Endothelial cell of umbilical vein (primary cell): ENCODE measurements around the gene HSF2BP. TPM values are rescaled to one million over a fixed set of nuclear protein-coding genes. Genes with fewer than 3 reads are reported as not detected.

Source experiments
- BruUV-seq: library from RNA; stranded (reverse); fragments of 400-500 nt; replicated peaks from 2 replicates; lab custom pipeline; 2021; lab: Mats Ljungman, UMichigan
- CTCF ChIA-PET: fragments of 300-600, 350-600 bp; sonication (Branson Sonifier 250); formaldehyde crosslinking; loops from one replicate; lab custom pipeline; 2021; ENCODE audit warnings: antibody characterized with exemption, inconsistent platforms; lab: Charles Lee
- POLR2A ChIA-PET: fragments of 300-600, 350-600 bp; sonication (Branson Sonifier 250); formaldehyde crosslinking; loops from one replicate; lab custom pipeline; 2021; ENCODE audit warnings: antibody characterized with exemption, inconsistent platforms; lab: Charles Lee
- DNase-seq: peaks from one replicate; pipeline ENCODE4 v3.0.0-alpha.2; 2011; ENCODE audit warnings: low read depth, low spot score
- FAIRE-seq: peaks from 2 replicates; lab custom pipeline; 2011; peaks lifted over from hg19 to GRCh38; lab: Jason Lieb, UNC
- H2AFZ ChIP-seq: 2 replicates; pipeline ENCODE4 v1.6.0; 2012; ENCODE audit warnings: low read depth, low read length, control low read depth, inconsistent platforms
- H3K27ac ChIP-seq: 2 replicates; pipeline ENCODE4 v1.5.1; 2011; ENCODE audit warnings: low read depth, mild to moderate bottlenecking, control low read depth, low read length, moderate library complexity; ENCODE audit not compliant: insufficient read depth
- H3K27me3 ChIP-seq, 2 experiments: 2 replicates each; pipeline versions ENCODE4 v1.6.0 to v1.6.1; 2011; ENCODE audit warnings: low read length in 2 of 2, mixed read lengths in 1 of 2; ENCODE audit not compliant: control insufficient read depth in 2 of 2, insufficient read depth in 2 of 2
- H3K36me3 ChIP-seq, 2 experiments: 2 replicates in 1 of 2; 3 replicates in 1 of 2; pipeline ENCODE4 v1.5.1; 2011; ENCODE audit warnings: low read length in 2 of 2, mild to moderate bottlenecking in 1 of 2, moderate library complexity in 1 of 2; ENCODE audit not compliant: control insufficient read depth in 2 of 2, insufficient read depth in 2 of 2; ENCODE audit errors: extremely low read depth in 1 of 2
- H3K4me1 ChIP-seq: 3 replicates; pipeline ENCODE4 v1.5.1; 2011; ENCODE audit warnings: mild to moderate bottlenecking, low read length; ENCODE audit not compliant: control insufficient read depth, insufficient read depth; ENCODE audit errors: extremely low read depth
- H3K4me2 ChIP-seq: 2 replicates; pipeline ENCODE4 v1.6.1; 2011; ENCODE audit warnings: low read length, control low read depth, mixed read lengths; ENCODE audit not compliant: insufficient read depth
- H3K4me3 ChIP-seq, 3 experiments: fragments of 200-600 bp in 1 of 3; sonication (generic), shearing (Covaris generic) in 1 of 3; replicated peaks in 1 of 3; 2 replicates each; pipeline ENCODE4 v1.5.1; 2011 to 2016; ENCODE audit warnings: control low read depth in 3 of 3, low read length in 3 of 3, mild to moderate bottlenecking in 2 of 3, inconsistent platforms in 1 of 3, low read depth in 1 of 3, moderate library complexity in 1 of 3; ENCODE audit not compliant: insufficient read depth in 1 of 3
- H3K79me2 ChIP-seq: 2 replicates; pipeline ENCODE4 v1.6.0; 2012; ENCODE audit warnings: low read length, inconsistent platforms; ENCODE audit not compliant: control insufficient read depth, insufficient read depth
- H3K9ac ChIP-seq: replicated peaks from 2 replicates; pipeline ENCODE3; 2011; ENCODE audit warnings: low read length, control low read depth; ENCODE audit not compliant: insufficient read depth; ENCODE audit errors: extremely low read depth
- H3K9me1 ChIP-seq: replicated peaks from 3 replicates; pipeline ENCODE4 v1.6.0; 2011; ENCODE audit warnings: mild to moderate bottlenecking, low read length; ENCODE audit not compliant: control insufficient read depth, insufficient read depth; ENCODE audit errors: extremely low read depth
- H3K9me3 ChIP-seq: replicated peaks from 2 replicates; pipeline ENCODE4 v1.5.1; 2012; ENCODE audit warnings: low read length, inconsistent platforms; ENCODE audit not compliant: control insufficient read depth, insufficient read depth
- H4K20me1 ChIP-seq: replicated peaks from 2 replicates; pipeline ENCODE3; 2011; ENCODE audit warnings: mild to moderate bottlenecking, low read length; ENCODE audit not compliant: control insufficient read depth, insufficient read depth; ENCODE audit errors: extremely low read depth
- EZH2 ChIP-seq: IDR thresholded peaks from 2 replicates; pipeline ENCODE4 v1.6.1; 2012; ENCODE audit warnings: borderline replicate concordance, low read depth, mild to moderate bottlenecking, moderate library complexity, low read length, inconsistent platforms; ENCODE audit not compliant: severe bottlenecking
- FOS ChIP-seq: IDR thresholded peaks from 2 replicates; pipeline ENCODE4 v1.6.1; 2011; ENCODE audit warnings: mild to moderate bottlenecking, low read length, moderate library complexity, borderline replicate concordance; ENCODE audit not compliant: insufficient read depth
- GATA2 ChIP-seq: IDR thresholded peaks from 2 replicates; pipeline ENCODE4 v1.7.0; 2011; ENCODE audit warnings: low read depth, mild to moderate bottlenecking, moderate library complexity, mixed read lengths, low read length; ENCODE audit not compliant: insufficient read length, insufficient read depth
- JUN ChIP-seq: IDR thresholded peaks from 2 replicates; pipeline ENCODE4 v1.6.1; 2011; ENCODE audit warnings: borderline replicate concordance, low read depth; ENCODE audit not compliant: insufficient read length, insufficient read depth
- MYC ChIP-seq: IDR thresholded peaks from one replicate; pipeline ENCODE4 v1.6.1; 2011; ENCODE audit warnings: mild to moderate bottlenecking, low read depth, low read length
- POLR2A ChIP-seq: IDR thresholded peaks from 2 replicates; pipeline ENCODE4 v1.6.1; 2012; ENCODE audit warnings: low read depth, mild to moderate bottlenecking, control low read depth, low read length
- POLR2AphosphoS5 ChIP-seq: IDR thresholded peaks from 2 replicates; pipeline ENCODE4 v1.6.1; 2012; ENCODE audit warnings: low read depth, mild to moderate bottlenecking, control low read depth, low read length, moderate library complexity; ENCODE audit not compliant: insufficient read depth
- dilution Hi-C: fragments of 300-500 bp; cut with MboI; formaldehyde crosslinking; loops from one replicate; pipeline ENCODE4 v1.15.0; 2019; ENCODE audit warnings: low sequenced_read_pairs; ENCODE audit not compliant: extremely low pct_ligation_motif_present
- intact Hi-C: fragments of 100-400 bp; cut with micrococcal nuclease; formaldehyde crosslinking; loops from one replicate; pipeline ENCODE4 v1.10.0; 2022
- polyA plus RNA-seq, 4 experiments: library from polyadenylated mRNA; depleted of rRNA in 3 of 4; stranded (reverse) in 3 of 4; unstranded in 1 of 4; fragments of >200 nt; gene quantifications; 2 replicates each; pipeline versions ENCODE4 v1.2.1 to v1.2.3, GENCODE V29; 2011 to 2012; ENCODE audit warnings: missing spikeins in 1 of 4
- total RNA-seq: library from RNA; stranded (reverse); gene quantifications from 2 replicates; pipeline ENCODE4 v1.2.3, GENCODE V29; 2021
- TF ChIP-seq, protein P1 (sequence below): IDR thresholded peaks from 2 replicates; pipeline ENCODE4 v1.6.1; 2011; ENCODE audit not compliant: insufficient read depth, insufficient read length
- TF ChIP-seq, protein P2 (sequence below), 2 donors: IDR thresholded peaks; 1 replicate in 1 of 2; 2 replicates in 1 of 2; pipeline ENCODE4 v1.5.1; 2011; ENCODE audit warnings: low read length in 2 of 2, mild to moderate bottlenecking in 2 of 2, moderate library complexity in 2 of 2, control low read depth in 1 of 2, inconsistent platforms in 1 of 2, low read depth in 1 of 2; ENCODE audit not compliant: insufficient read depth in 1 of 2; ENCODE audit errors: extremely low read depth in 1 of 2

HSF2BP gene
- total and polyA plus RNA-seq, 2 donors (not counting 3 experiments of a cell fraction or from before 2014, with no cell fraction given) = 0.41 to 0.55 TPM

DNA sequence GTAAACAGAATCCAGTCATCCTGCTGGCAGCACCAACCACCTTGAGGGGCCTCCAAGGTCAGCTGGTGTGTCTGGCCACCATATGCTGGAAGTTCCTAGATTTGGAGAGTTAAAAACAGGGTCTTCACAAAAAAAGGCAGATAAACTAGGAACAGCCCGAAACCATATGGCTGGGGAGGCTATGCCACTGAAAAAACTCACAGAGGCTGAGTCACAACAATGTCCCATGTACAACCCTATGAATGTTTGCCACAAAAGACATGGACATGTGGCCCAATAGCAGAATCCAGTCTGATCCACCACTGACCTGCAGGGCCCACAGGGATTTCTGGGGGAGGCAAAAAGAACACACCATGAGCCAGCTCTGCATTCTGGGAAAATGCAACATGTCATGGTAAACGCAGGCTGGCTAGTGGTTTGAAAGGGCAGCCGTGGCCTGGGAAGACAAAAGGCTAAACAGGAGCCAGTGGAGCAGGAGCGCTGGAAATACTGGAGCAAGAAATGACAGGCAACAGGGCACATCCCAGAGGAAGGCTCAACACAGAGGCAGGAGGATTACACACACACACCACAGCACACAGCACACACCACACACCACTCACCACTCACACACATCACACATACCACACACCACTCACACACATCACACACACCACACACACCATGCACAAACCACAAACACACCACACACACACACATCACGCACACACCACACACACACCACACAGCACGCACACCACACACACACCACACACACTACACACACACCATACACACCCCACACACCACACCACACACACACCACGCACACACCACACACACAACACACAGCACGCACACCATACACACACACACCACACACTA lies 55.4 kb downstream of the HSF2BP start:
- H3K4me3 ChIP-seq = no peak overlapping the region
- H3K9me1 ChIP-seq = no peaks in the 10 kb centered on the region
- no peaks in the 10 kb centered on the region for H3K79me2 ChIP-seq
- no peak for DNase-seq
- no peak for FAIRE-seq
- no peak overlapping the region for H3K27ac ChIP-seq
- H3K4me1 ChIP-seq = peaks cover 8% of the 10 kb centered on the region
- no peak for TF ChIP-seq MYC
- no peak for TF ChIP-seq JUN
- TF ChIP-seq, protein P1, sequence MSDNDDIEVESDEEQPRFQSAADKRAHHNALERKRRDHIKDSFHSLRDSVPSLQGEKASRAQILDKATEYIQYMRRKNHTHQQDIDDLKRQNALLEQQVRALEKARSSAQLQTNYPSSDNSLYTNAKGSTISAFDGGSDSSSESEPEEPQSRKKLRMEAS = no peak
- TF ChIP-seq FOS = no peak
- TF ChIP-seq POLR2AphosphoS5 = no peak
- no peak for TF ChIP-seq POLR2A
- no peak for TF ChIP-seq GATA2
- ChIA-PET POLR2A (no interaction called here), CTCF (interaction anchor here (1.0 kb wide), 1 partner anchor 13 kb away, joined by 3 read pairs; no protein-coding TSS in a partner anchor)
- no peaks in the 10 kb centered on the region for H3K36me3 ChIP-seq
- H3K4me2 ChIP-seq = no peak overlapping the region
- no peaks in the 10 kb centered on the region for H4K20me1 ChIP-seq
- no peaks in the 10 kb centered on the region for H3K27me3 ChIP-seq
- BruUV-seq = no TSS peak
- no peak overlapping the region for H3K9ac ChIP-seq
- no peaks in the 10 kb centered on the region for H3K9me3 ChIP-seq
- dilution Hi-C loops = no loop called here
- no peak overlapping the region for H2AFZ ChIP-seq
- intact Hi-C loops = no loop called here

DNA sequence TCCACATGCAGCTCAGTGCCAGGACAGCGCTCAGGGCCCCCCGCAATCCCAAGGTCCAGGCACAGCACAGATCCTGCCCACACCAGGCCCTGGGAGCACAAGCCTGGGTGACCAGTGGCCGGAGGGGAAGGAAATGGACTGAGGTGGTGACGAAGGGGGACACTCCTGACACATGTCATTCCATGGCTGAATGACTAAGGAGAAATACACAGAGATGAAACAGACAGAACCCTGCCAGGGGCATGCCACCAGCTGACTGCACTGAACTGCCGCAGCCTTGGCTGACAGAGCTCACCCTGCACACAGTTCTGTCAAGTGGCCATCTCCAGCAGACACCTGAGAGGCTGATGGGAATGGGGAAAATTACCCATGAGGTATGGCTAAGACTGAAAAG lies 56.1 kb downstream of the HSF2BP start:
- Histone ChIP-seq H3K9ac (no peak overlapping the region), H3K4me1 (peaks cover 8% of the 10 kb centered on the region), H3K4me3 (no peak overlapping the region), H3K27me3 (no peaks in the 10 kb centered on the region), H3K4me2 (no peak overlapping the region), H3K9me3 (no peaks in the 10 kb centered on the region), H3K79me2 (no peaks in the 10 kb centered on the region), H3K27ac (no peak overlapping the region), H3K9me1 (no peaks in the 10 kb centered on the region), H2AFZ (no peak overlapping the region), H4K20me1 (no peaks in the 10 kb centered on the region), H3K36me3 (no peaks in the 10 kb centered on the region)
- no peak for FAIRE-seq
- intact Hi-C loops (no loop called here), dilution Hi-C loops (no loop called here)
- CTCF ChIA-PET = interaction anchor here (1.0 kb wide), 1 partner anchor 12 kb away, joined by 3 read pairs; no protein-coding TSS in a partner anchor
- no TSS peak for BruUV-seq
- no peak for DNase-seq
- TF ChIP-seq, protein P1 = no peak
- TF ChIP-seq FOS (no peak), MYC (no peak), EZH2 (no peak), POLR2A (no peak), JUN (no peak), POLR2AphosphoS5 (no peak), GATA2 (no peak)
- TF ChIP-seq, protein P2, sequence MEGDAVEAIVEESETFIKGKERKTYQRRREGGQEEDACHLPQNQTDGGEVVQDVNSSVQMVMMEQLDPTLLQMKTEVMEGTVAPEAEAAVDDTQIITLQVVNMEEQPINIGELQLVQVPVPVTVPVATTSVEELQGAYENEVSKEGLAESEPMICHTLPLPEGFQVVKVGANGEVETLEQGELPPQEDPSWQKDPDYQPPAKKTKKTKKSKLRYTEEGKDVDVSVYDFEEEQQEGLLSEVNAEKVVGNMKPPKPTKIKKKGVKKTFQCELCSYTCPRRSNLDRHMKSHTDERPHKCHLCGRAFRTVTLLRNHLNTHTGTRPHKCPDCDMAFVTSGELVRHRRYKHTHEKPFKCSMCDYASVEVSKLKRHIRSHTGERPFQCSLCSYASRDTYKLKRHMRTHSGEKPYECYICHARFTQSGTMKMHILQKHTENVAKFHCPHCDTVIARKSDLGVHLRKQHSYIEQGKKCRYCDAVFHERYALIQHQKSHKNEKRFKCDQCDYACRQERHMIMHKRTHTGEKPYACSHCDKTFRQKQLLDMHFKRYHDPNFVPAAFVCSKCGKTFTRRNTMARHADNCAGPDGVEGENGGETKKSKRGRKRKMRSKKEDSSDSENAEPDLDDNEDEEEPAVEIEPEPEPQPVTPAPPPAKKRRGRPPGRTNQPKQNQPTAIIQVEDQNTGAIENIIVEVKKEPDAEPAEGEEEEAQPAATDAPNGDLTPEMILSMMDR (IDR thresholded peaks at IDR 0.05; ENCODE audit: extremely low read depth in 1 of 2, insufficient read depth in 1 of 2, low read depth in 1 of 2, low read length in 2 of 2) = no peak
- POLR2A ChIA-PET = no interaction called here
